GM04504 (cell line): Measurements from ENCODE around the gene POLL.

Source experiments
- DNase-seq: peaks from one replicate; pipeline ENCODE4 v3.0.0-alpha.2; 2012; ENCODE audit warnings: low read depth

The POLL gene

DNA sequence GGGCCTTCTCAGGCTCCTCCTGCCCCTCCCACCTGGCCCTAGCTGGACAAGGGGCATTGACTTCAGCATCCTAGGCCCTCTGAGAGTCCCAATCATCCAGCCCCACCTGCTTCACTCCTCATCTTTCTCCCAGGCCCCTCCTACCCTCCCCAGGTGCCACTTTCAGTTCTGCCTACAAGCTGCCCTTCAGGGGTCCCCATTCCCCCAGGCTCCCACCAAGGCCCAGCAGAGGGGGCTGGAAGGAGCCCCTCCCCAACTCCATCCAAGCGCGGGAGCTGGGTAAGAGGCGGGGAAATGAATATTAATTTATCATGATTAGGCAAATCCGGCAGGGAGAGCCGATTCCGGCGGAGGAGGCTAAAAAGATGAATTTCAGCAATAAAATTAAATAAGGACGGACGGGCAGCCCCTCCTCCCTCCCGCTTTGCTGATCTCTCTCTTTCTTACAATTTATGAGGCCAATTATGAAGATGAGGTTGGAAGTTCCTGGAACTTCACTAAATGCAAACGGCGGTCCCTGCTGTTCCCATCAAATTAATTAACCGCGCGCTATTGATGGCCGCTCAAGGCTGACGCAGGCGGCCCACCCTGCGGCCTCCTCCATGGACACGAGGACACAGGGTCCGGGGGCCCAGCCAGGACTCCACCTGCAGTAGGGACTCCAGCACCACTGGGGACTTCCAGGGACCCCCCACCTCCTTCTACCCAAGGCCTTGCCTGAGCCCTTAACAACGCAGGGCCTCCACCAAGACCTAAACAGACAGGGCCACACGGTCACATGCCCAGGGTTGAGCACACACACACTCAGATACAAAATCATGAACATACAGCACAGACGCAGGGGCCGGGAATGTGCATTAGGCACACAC, 13.9 kb downstream of the POLL start:
- no peak for DNase-seq

DNA sequence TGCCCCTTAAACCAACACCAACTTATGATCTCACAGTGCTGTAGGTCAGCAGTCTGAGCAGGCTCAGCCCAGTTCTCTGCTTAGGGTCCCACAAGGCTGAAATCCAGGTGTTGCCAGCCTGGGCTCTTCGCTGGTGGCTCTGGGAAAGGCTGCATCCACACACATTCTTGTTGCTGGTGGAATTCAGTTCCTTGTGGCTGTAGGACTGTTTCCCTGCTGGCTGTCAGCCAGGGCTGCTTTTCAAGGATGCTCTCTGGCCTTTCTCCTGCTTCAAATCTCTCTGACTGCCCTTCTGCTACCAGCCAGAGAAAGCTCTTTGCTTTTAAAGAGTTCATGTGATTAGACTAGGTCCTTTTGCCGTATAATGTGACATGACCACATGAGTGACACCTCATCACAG, 15.3 kb downstream of the POLL start:
- DNase-seq: no peak

DNA sequence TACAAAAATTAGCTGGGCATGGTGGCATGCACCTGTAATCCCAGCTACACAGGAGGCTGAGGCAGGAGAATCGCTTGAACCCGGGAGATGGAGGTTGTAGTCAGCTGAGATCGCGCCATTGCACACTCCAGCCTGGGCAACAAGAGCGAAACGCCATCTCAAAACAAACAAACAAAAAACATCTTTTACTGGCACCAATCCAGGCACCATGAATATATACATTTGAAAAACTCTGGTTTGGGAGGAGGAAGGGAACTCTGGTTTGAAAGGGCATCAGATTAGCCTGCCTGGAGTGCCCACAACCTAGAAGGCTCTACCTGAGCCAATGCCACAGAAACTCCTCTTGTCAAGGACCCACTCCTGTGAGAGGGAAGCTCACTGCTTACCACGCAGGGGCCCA, 15.9 kb downstream of the POLL start:
- no peak for DNase-seq

DNA sequence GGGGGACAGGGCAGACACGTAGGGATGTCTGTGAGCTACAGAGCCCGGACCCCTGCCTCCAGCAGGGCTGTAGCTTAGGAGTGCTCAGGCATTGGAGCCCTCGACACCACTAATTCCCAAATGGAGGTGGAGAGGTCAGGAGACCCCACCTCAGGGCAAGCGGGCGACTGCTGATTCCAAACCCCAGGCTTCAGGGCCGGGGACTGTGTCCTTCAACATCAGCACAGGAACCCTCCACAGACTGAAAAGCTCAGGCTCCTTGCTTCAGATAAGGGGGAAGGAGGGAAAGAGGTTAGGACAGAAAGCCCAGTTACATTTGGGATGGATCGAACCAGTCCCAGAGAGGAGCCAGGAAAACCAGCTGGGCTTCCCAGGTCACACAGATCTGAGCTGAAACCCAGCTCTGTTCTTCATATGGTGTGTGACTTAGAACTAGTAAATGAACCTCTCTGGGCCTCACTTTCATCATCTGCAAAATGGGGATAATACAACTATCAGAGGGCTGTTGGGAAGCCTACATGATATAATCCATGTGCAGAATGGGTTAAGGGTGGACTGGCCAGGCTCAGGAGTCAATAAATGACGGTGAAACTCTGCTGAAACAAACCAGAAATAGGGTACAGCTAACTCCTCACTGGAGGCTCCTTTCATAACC, 16.7 kb downstream of the POLL start:
- no peak for DNase-seq

DNA sequence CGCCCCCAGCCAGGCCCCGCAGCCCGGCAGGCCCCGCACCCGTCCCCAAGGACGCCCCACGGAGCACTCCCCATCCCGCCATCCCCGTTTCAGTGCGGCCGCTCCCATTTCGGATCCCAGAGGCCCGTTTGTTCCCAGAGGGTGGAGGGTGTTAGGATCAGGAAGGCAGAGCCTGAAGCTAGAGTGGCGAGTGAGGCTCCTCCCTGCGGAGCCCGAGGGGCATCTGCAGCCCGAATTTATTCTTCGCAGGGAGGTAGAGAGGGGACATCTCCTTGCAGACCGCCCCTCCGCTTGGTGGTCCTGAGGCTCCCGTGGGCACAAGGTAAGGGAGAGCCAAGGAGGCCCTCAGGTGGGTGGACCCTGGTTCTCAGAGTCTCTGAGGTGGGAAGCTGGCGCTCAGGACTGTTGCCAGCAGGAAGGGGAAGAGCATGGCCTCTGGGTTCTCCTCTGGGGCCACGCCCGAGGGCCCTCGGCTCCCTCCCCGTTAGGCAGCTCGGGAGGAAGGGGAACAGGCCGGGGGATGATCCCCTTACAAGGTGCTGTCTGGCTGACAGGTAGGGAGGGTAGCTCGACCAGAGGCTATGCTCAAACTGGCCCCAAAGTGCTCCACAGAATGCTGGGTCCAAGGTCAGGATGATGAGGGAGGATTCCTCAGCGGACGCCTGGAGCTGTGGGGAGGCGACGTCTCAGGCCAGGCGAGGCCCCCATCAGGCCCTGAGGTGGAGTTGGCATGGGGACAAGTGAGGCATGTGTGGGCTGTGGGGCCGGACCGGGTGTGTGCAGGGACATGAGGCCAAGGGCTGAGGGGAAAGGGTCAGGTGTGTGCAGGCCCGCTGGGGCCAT, 17.4 kb downstream of the POLL start:
- no peak for DNase-seq

DNA sequence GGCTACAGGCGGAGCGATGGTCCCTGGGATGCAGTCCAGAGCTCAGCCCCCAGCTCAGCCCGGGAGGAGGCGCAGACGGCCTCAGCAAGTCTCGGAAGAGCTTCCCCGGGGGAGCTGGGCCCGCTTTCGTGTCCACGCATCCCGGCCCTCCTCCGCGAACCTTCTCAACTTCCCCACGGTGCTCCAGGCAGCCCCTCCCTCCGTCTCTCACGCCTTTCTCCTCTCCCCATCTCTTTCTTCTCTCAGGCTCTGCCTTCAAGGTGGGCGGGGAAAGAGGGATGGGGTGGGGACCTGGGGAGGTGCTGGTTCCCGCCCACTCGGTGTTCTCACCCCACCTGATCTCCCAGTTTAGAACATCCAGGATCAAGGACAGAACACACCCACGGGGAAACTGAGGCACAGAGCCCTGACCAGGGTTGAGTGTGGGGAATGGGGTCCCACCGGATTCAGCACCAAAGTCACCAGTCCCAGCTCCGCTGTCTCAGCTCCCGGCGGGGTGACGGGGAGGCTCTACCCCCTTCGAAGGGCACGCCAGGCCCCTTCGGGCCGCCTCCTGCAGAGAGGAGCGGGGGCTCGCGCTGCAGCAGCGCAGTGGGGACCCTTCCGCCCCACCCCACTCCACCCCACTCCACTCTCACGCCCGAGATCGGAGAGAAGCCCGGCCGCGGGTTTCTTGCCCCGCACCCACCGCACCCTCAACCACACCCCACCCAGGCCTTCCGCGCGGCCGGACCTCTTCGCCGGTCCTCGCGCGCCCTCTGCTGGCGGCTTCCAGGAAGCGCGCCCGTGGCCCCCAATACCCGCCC, 18.2 kb downstream of the POLL start:
- no peak for DNase-seq

DNA sequence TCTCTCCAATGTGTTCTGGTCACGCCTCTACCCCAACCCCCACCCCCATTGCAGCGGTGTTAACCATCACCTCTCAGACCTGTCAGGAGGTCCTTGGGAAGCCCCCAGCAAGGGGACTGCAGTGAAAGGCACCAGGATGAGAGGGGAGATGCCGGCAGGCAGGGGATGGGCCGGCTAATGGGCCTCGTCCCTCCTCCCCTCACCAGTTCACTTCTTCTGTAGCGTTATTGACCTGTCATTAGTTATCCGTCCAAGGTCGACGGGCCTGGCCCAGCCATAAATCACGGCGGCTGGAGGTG, 18.8 kb downstream of the POLL start:
- no peak for DNase-seq

DNA sequence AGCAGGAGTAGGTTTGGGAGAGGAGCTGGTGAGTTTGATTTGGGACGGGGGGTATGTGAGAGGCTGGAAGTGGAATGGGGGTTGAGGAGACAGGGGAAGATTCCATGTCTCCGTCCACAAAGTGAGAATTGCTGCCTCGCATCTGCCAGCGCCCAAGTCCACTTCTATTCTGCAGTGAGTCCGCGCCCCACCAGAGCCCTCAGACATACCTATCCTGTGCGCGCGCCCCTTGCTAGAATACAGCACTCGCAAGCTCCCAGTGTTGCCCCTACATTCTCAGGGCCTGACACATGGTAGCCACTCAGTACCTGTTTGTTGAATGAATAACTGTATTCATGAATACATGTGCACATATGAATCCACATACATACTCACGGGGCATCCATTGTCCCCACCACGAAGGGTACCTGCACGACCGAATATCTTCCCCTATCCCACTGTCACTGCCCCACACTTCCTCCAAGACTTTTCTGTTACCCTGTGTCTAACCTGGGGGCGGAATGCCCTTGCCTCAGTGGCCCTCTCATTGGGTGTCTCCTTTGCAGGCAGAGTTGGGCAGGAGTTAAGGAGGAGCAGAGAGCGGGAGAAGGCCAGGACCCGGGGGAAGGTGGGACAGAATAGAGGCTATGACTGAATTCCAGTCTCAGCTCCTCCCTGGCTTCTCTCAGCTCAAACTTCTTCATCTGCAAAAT, 19.9 kb downstream of the POLL start:
- no peak for DNase-seq

DNA sequence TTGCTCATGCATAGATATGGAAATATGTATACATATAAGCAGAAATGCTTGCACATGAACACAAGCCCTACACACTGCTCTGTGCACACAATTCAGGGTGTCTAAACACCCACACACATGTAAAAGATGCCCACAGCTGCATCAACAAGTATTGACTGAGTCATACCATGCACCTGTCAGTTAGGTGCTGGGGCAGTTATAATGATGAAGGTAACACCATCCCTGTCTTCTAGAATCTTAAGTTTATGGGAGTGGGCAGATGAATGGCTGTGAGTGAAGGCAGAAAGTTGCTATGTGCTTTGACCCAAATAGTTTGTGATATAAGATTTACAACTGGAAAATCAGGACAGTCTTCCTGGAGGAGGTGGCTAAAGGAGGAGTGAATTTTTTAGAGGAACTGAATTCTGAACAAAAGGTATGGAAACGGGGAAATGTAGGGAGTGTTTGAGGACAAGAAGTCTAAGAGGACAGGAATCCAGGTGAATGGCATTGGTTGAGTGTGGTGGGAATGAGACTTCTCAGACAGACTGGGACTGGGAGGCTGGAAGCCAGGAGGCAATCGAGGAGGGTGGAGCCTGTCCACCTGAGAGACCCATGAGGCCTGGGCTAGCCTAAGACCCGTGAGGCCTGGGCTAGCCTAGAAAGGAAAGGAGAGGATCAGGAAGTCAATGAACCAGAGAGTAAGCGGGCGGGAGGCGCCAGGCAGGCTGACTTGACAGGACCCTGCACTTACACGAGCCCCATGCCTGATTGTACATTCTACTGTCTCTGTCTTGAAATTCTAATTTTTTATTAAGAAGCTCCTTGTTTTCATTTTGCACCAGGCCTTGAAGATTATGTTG, 20.7 kb downstream of the POLL start:
- no peak for DNase-seq

DNA sequence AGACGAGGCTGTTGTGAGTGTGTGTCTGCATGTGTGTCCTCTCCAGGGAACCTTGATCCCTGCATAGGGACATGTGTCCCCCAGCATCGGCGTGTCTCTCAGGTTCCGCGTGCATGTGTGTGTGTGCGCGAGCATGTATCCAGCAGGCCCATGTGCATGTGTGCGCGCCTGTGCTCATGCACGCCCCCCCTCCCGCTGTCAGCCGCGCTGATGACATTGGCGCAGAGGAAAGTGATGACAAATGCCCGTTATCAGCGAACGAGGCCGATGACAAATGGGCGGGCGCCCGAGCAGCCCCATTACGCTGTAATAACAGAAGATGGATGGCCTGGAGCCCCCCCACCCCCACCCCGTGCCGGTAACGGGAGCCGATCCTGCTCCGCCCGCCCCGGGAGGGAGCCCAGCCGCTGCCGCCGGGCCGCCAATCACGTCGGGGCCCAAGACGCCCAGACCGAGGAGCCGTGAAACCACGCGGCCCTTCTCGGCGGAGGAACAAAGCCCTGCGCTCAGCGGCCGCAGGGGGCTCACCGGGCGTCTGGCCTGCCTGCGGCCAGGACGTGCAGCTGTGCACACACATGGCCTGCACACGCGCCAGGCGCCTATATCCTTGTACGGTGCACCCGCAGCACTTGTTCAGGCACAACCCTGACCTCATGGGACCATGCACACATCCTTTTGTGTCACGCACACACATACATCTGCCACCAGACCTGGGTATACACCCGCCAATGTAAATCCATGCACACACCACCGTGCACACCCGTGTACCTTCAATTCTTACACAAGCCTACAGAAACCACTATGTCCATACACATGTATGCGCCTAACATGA, 21.5 kb downstream of the POLL start:
- DNase-seq: no peak

DNA sequence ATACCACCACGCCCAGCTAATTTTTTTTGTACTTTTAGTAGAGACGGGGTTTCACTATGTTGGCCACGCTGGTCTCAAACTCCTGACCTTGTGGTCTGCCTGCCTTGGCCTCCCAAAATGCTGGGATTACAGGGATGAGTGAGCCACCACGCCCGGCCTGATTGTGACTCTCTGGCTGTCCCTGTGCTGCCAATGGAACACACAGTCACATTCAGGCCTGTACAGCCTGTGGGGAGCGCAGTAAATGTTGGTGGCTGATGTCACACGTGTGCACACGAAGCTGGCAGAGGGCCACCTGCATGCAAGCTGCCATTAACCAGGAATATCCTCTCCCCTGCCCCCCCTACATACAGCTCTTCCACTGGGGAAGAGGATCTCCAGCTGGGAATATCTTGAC, 22.1 kb downstream of the POLL start:
- no peak for DNase-seq

DNA sequence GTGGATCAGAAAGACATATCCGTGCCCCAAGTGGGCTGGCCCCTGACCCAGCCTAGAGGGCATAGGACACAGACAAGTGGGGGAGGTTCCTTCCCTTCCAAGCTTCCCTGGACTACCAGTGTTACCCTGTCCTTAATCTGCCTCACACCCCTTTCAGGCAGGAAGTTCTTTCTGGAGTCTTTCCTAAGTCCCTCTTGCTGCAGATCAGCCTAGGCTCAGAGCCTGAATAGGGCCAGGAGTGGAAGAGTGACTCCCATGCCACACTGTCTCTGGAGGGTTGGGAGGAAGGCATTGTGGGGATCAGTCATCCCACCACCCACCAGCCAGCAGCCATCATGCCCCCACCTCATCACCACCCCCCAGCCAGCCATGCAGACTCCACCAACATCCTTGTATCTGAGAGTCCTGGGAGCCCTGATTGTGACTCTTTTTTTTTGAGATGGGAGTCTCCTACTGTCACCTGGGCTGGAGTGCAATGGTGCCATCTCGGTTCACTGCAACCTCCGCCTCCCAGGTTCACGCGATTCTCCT, 22.6 kb downstream of the POLL start:
- no peak for DNase-seq

DNA sequence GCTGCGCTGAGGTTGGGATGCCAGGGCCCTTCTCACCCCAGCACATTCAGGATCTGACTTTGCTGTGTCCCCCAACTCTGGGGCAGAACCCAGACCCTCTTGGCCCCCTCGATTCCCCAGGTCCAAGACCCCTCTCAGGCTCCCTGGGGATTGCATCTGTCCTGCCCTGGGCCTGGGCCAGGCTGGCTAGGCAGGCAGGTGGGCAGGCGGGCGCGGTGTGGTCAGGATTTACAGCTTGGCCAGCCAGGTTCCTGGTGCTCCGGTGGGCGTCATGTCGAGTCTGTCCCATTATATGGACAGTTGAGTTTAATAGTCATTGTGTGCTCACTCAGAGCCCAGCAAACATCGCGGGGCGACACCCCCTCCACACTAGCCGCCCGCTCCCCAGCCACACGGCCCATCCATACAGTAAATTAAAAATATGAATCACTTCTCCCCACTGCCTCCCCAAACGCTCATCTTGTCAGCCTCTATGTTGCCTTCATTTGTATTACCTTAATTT, 23.5 kb downstream of the POLL start:
- DNase-seq: no peak

DNA sequence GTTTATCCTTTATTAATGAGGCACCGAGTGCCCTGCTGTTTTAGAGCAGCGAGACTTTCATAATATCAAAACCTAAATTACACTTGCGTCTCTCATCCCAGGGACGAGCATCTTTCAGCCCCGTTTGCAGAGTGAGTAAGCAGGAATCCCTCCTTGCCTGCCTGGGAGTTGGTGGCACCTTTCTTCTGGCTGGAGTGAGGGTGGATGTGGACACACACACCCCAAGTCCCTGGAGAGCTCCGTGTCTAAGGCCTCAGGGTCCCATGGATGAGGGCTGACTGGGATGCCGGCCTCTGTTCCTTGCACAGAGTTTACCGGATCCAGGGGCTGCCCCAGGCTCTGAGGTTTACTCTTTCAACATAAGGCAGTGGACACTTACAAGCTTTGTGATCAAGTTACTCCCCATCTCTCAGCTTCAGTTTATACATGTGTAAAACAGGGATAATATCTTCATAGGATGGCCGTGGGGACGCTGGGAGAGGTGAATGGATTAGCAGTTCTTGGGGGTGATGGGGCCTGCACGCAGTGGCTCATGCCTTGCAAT, 24.5 kb downstream of the POLL start:
- no peak for DNase-seq

DNA sequence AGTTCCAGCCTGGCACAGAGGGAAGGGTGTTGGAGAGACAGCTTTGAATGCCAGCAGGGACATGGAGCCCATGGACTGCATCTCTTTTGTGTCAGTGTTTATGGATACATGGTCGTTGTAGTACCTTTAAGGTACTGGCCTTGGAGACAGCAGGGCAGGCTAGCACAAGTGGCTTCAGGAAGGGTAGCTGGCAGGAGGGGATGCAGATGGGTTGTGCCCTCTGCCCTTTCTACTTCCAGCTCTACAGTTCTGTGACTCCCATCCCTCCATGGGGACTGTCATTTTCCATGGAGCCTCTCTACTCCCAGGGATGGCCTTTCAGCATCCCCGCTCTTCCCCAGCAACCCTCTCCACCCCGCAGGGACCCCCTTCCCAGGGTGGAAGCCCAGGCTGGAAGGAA, 25.1 kb downstream of the POLL start:
- no peak for DNase-seq

DNA sequence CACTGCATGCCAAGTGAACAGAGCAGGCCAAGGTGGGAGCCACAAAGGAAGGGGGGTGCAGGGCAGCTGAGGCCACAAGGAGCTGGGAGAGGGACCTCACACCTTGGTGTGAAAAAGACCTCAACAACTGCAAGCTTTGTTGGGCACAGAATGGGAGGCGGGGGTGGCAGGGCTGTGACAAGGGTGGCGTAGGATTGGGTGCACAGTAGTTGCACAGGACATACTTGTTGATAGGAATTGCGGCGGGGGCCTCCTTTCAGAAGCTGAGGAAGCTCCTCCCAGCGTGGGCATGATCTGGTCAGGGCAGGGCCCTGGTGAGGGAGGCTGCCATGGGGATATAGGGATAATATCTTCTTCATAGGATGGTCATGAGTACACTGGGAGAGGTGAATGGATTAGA, 25.8 kb downstream of the POLL start:
- no peak for DNase-seq

DNA sequence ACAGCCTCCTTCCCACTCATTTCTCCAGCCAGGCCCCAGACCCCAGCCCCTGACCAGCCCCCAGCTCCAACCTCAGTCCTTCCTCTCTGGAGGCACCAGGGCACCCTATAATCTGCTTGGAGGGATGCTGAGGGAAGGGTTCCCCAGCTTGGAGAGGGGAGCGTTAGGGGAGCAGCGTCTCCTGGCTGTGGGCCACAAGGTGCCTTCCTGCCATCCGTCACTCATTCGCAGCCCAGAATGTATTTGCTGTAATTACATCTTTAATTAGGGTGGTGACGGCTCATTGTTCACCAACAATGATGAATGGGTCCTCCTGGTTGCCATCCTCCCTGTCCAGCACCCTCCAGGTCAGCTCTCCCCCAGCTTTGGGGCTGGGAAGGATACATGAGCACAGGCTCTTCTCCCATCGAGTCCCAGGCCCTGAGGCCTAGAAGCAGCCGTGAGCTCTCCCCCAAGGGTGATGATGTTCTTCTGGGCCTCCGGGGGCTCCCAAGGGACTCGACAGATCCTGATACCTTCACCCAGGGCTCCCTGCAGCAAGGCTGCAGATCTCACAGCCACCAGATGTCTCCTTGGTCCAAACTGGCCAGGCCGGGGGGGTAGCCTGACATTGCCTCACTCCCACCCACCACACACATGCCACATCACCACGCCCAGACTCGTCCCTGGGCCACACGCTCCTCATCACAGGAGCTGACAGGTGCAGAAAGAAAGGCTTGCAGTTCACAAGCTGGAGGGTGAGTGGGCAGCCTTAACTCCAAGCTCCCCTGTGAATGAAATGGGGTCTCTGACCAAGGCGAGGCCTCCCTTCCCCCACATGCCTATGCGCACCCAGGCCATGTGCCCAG, 26.8 kb downstream of the POLL start:
- no peak for DNase-seq
